ENCODE data around the gene SULT1C4. TPM values are rescaled to one million over a fixed set of nuclear protein-coding genes. Genes with fewer than 3 reads are reported as not detected.

Gene SULT1C4
- total RNA-seq, 1 donor from 2014 or later: 16.0 TPM

DNA sequence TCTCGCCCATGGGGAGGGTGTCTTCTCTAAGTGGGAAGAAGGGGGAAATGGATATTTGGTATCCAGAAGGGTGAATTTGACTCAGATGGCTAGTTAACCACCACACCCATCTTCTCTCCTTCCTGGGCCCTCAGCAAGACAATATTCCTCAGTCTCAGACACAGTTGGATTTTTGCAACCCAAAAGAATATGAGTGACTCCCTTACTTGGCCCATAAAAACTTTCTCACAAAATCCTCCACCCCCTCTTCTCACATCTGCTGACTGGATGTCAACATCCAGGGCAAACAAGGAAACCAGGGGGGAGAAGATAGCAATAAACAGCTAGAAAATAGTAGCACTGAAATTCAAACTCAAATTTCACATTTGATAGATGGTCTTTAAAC lies 35.9 kb downstream of the SULT1C4 start:
- no peak for DNase-seq (ENCODE audit: low spot score in 2 of 2, unreplicated experiment in 2 of 2)
- Mint-ChIP-seq H3K36me3 (no peaks in the 10 kb centered on the region), H3K27me3 (ENCODE audit: low read depth) (no peaks in the 10 kb centered on the region), H3K27ac (no peak overlapping the region), H3K9me3 (no peaks in the 10 kb centered on the region), H3K4me3 (no peak overlapping the region), H3K4me1 (peaks cover 4% of the 10 kb centered on the region)
- TF ChIP-seq, protein P1, sequence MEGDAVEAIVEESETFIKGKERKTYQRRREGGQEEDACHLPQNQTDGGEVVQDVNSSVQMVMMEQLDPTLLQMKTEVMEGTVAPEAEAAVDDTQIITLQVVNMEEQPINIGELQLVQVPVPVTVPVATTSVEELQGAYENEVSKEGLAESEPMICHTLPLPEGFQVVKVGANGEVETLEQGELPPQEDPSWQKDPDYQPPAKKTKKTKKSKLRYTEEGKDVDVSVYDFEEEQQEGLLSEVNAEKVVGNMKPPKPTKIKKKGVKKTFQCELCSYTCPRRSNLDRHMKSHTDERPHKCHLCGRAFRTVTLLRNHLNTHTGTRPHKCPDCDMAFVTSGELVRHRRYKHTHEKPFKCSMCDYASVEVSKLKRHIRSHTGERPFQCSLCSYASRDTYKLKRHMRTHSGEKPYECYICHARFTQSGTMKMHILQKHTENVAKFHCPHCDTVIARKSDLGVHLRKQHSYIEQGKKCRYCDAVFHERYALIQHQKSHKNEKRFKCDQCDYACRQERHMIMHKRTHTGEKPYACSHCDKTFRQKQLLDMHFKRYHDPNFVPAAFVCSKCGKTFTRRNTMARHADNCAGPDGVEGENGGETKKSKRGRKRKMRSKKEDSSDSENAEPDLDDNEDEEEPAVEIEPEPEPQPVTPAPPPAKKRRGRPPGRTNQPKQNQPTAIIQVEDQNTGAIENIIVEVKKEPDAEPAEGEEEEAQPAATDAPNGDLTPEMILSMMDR (IDR thresholded peaks at IDR 0.05; ENCODE audit: unreplicated experiment): no peak

DNA sequence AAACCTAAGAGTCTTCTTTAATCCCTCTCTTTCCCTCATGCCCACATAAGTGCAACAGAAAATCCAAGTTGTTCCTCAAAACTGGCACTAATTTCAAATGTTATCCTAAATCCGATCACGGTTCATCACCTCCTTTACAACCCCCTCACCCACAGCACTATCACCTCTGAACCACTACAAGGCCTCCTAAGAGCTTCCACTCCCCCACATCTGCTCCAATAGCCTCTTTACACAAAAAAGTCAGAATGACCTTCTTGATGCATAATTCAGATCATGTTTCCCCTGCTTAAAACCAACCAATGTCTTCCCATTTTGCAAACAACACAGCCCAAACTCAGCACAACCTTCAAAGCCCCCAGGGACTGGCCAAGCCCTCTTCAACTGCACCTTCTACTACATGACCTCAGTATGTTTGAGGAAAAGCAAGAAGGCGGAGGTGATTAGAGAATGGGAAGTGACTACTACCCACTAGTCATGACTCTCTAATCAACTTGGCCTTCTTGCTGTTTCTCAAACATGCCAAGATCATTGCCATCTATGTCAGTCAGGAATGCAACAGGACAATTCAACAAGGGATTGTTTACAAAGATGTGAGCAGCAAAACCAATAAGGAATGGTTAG lies 36.6 kb downstream of the SULT1C4 start:
- no peak for DNase-seq (ENCODE audit: low spot score in 2 of 2, unreplicated experiment in 2 of 2)
- TF ChIP-seq, protein P1 (IDR thresholded peaks at IDR 0.05; ENCODE audit: unreplicated experiment): no peak
- H3K27me3 Mint-ChIP-seq (ENCODE audit: low read depth): no peaks in the 10 kb centered on the region
- H3K36me3 Mint-ChIP-seq: no peaks in the 10 kb centered on the region
- H3K4me1 Mint-ChIP-seq: peaks cover 4% of the 10 kb centered on the region
- no peak overlapping the region for H3K4me3 Mint-ChIP-seq
- H3K27ac Mint-ChIP-seq: no peak overlapping the region
- no peaks in the 10 kb centered on the region for H3K9me3 Mint-ChIP-seq

DNA sequence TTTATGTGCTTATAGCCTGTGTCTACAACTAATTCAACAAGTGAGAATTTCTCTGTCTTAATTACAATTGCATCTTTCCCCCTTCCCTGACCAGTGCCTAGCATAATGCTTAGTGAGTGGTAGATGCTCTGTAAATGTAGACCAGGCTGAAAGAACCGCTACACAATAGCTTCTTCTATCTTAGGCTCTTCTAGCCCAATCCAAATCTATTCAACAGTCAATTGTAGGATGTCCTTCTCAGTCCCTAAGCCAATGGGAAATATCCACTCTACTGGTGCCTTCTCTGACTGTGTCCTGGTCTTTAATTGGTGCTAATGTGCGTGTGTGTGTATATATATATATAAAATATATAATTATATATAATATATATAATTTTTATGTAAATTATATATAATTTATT lies 37.2 kb downstream of the SULT1C4 start:
- no peak overlapping the region for H3K27ac Mint-ChIP-seq
- H3K27me3 Mint-ChIP-seq (ENCODE audit: low read depth): no peaks in the 10 kb centered on the region
- no peaks in the 10 kb centered on the region for H3K36me3 Mint-ChIP-seq
- H3K9me3 Mint-ChIP-seq: no peaks in the 10 kb centered on the region
- TF ChIP-seq, protein P1 (IDR thresholded peaks at IDR 0.05; ENCODE audit: unreplicated experiment): no peak
- H3K4me1 Mint-ChIP-seq: peaks cover 4% of the 10 kb centered on the region
- no peak overlapping the region for H3K4me3 Mint-ChIP-seq
- DNase-seq (ENCODE audit: low spot score in 2 of 2, unreplicated experiment in 2 of 2): no peak

DNA sequence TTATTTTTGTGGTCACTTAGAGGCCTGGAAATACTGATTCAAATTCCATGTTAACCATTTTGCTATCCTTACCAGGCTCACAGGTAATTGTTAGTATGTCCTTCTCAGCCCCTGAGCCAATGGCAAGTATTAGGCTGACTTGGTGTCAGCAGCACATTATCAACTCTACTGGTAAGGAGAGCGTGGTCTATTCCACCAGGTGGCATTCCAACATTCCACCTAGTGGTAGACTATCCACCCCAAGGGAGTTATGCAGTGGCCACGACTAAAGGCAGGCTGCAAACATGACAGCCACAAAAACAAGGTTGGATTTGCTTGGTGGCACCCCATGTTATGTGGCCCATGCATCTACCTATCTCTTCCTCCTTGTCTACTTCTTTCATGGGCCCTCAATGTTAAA lies 39.5 kb downstream of the SULT1C4 start:
- Mint-ChIP-seq H3K27ac (no peak overlapping the region), H3K36me3 (no peaks in the 10 kb centered on the region), H3K4me1 (peaks cover 4% of the 10 kb centered on the region), H3K9me3 (no peaks in the 10 kb centered on the region), H3K27me3 (ENCODE audit: low read depth) (no peaks in the 10 kb centered on the region), H3K4me3 (no peak overlapping the region)
- TF ChIP-seq, protein P1 (IDR thresholded peaks at IDR 0.05; ENCODE audit: unreplicated experiment): no peak
- DNase-seq (ENCODE audit: low spot score in 2 of 2, unreplicated experiment in 2 of 2): no peak

DNA sequence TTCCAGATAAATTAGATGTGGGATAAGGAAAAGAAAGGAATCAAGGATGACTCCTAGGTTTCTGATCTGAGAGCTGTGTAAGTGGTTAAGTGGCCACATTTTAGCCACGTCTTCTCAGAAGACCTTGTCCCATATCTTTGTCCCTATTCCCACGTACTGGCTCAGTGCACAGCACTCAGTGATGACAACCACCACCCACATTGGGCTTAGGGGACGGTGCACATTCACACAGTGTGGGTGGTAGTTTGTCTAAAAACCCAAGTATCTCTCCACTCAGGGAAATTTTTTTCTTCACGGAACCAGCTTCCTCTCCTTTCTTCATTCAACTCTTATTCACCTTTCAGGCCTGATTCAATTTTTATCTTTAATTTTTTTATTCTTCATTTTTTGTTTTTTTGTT lies 40.7 kb downstream of the SULT1C4 start:
- Mint-ChIP-seq H3K27ac (no peak overlapping the region), H3K4me1 (no peaks in the 10 kb centered on the region), H3K9me3 (no peaks in the 10 kb centered on the region)

More for the DNA sequence above, 40.7 kb downstream of the SULT1C4 start:
- no peak for DNase-seq (ENCODE audit: low spot score in 2 of 2, unreplicated experiment in 2 of 2)
- no peak overlapping the region for H3K4me3 Mint-ChIP-seq
- H3K27me3 Mint-ChIP-seq (ENCODE audit: low read depth): no peaks in the 10 kb centered on the region
- H3K36me3 Mint-ChIP-seq: no peaks in the 10 kb centered on the region
- TF ChIP-seq, protein P1 (IDR thresholded peaks at IDR 0.05; ENCODE audit: unreplicated experiment): no peak
